MM.1S (cell line): ENCODE data around the gene POLD4.

ENCODE experiments used
- DNase-seq: peaks from one replicate; pipeline ENCODE4 v3.0.0-alpha.2; 2015
- H2AFZ ChIP-seq: fragments of 300-600 bp; sonication (generic); 2 replicates; pipeline ENCODE4 v1.6.0; 2016; ENCODE audit warnings: antibody characterized with exemption, low read length
- H3F3A ChIP-seq: fragments of 300-600 bp; sonication (generic); 2 replicates; pipeline ENCODE4 v1.6.1; 2016; ENCODE audit warnings: mild to moderate bottlenecking, antibody characterized with exemption, low read length, moderate library complexity, mixed read lengths; ENCODE audit not compliant: insufficient read depth
- H3K27ac ChIP-seq: fragments of 300-600 bp; sonication (generic); 2 replicates; pipeline ENCODE4 v1.5.1; 2016; ENCODE audit warnings: mild to moderate bottlenecking, low read length
- H3K27me3 ChIP-seq: fragments of 300-600 bp; sonication (generic); replicated peaks from 2 replicates; pipeline ENCODE4 v1.6.0; 2016; ENCODE audit warnings: low read length; ENCODE audit not compliant: insufficient read depth
- H3K36me3 ChIP-seq: fragments of 300-600 bp; sonication (generic); replicated peaks from 2 replicates; pipeline ENCODE4 v1.6.1; 2016; ENCODE audit warnings: mild to moderate bottlenecking, low read length, mixed read lengths; ENCODE audit not compliant: insufficient read depth
- H3K4me1 ChIP-seq: fragments of 300-600 bp; sonication (generic); 2 replicates; pipeline ENCODE4 v1.6.1; 2016; ENCODE audit warnings: low read length, mixed read lengths
- H3K4me2 ChIP-seq: fragments of 300-600 bp; sonication (generic); 2 replicates; pipeline ENCODE4 v1.6.0; 2016; ENCODE audit warnings: low read depth, low read length
- H3K4me3 ChIP-seq: fragments of 300-600 bp; sonication (generic); 2 replicates; pipeline ENCODE4 v1.5.1; 2016; ENCODE audit warnings: low read length, mixed read lengths
- H3K79me2 ChIP-seq: fragments of 300-600 bp; sonication (generic); 2 replicates; pipeline ENCODE4 v1.6.1; 2016; ENCODE audit warnings: mixed run types, low read length, mixed read lengths
- H3K9ac ChIP-seq: fragments of 300-600 bp; sonication (generic); 2 replicates; pipeline ENCODE4 v1.6.1; 2016; ENCODE audit warnings: low read length, mixed read lengths
- H3K9me2 ChIP-seq: fragments of 300-600 bp; sonication (generic); replicated peaks from 2 replicates; pipeline ENCODE4 v1.6.1; 2016; ENCODE audit warnings: mild to moderate bottlenecking, low read length, mixed read lengths; ENCODE audit not compliant: insufficient read depth
- H3K9me3 ChIP-seq: fragments of 300-600 bp; sonication (generic); replicated peaks from 2 replicates; pipeline ENCODE4 v1.6.1; 2016; ENCODE audit warnings: mild to moderate bottlenecking, low read length, mixed read lengths; ENCODE audit not compliant: insufficient read depth
- H4K20me1 ChIP-seq: fragments of 300-600 bp; sonication (generic); 2 replicates; pipeline ENCODE4 v1.6.1; 2016; ENCODE audit warnings: mild to moderate bottlenecking, low read length, moderate library complexity, mixed read lengths; ENCODE audit not compliant: insufficient read depth
- CTCF ChIP-seq: fragments of 300-600 bp; sonication (generic); IDR thresholded peaks from 2 replicates; pipeline ENCODE4 v1.5.1; 2016; ENCODE audit warnings: antibody characterized with exemption, low read length, mixed read lengths
- EZH2 ChIP-seq: fragments of 300-600 bp; sonication (generic); optimal IDR thresholded peaks from 2 replicates; pipeline ENCODE3; 2017; ENCODE audit warnings: low read depth, mild to moderate bottlenecking, antibody characterized with exemption, low read length, mixed read lengths
- EZH2phosphoT487 ChIP-seq: fragments of 300-600 bp; sonication (generic); IDR thresholded peaks from 2 replicates; pipeline ENCODE4 v1.6.1; 2018; ENCODE audit warnings: antibody characterized with exemption, low read length

The POLD4 gene

GRCh38 chr11:67314218-67314617 is 39.1 kb downstream of the POLD4 start:
- Histone ChIP-seq H3K27ac (no peak overlapping the region), H3K79me2 (no peaks in the 10 kb centered on the region), H2AFZ (no peak overlapping the region), H3K4me2 (no peak overlapping the region), H3K4me1 (0 out of 2 replicates have a peak, but pooled peaks cover 5% of the 10 kb centered on the region), H3K4me3 (no peak overlapping the region), H4K20me1 (no peaks in the 10 kb centered on the region), H3F3A (peaks cover 8% of the 10 kb centered on the region), H3K9me3 (no peaks in the 10 kb centered on the region), H3K9me2 (no peaks in the 10 kb centered on the region), H3K9ac (no peak overlapping the region), H3K36me3 (no peaks in the 10 kb centered on the region), H3K27me3 (no peaks in the 10 kb centered on the region)
- TF ChIP-seq EZH2phosphoT487 (no peak), EZH2 (no peak), CTCF (no peak)
- no peak for DNase-seq

- H3K4me2 ChIP-seq, result no peak overlapping the region
Measured at GRCh38 chr11:67313125-67313890, 40.0 kb downstream of the POLD4 start.

GRCh38 chr11:67312187-67313021 is 40.9 kb downstream of the POLD4 start:
- no peaks in the 10 kb centered on the region for H3K9me2 ChIP-seq
- H4K20me1 ChIP-seq, result no peaks in the 10 kb centered on the region
- H3F3A ChIP-seq, result peaks cover 6% of the 10 kb centered on the region
- H2AFZ ChIP-seq, result no peak overlapping the region
- H3K27ac ChIP-seq, result no peak overlapping the region
- no peaks in the 10 kb centered on the region for H3K9me3 ChIP-seq
- H3K4me1 ChIP-seq, result no peaks in the 10 kb centered on the region
- DNase-seq, result no peak
- no peak overlapping the region for H3K9ac ChIP-seq
- no peak overlapping the region for H3K4me3 ChIP-seq
- H3K27me3 ChIP-seq, result no peaks in the 10 kb centered on the region
- no peaks in the 10 kb centered on the region for H3K79me2 ChIP-seq
- no peak overlapping the region for H3K4me2 ChIP-seq
- TF ChIP-seq EZH2 (no peak), EZH2phosphoT487 (no peak), CTCF (no peak)
- H3K36me3 ChIP-seq, result no peaks in the 10 kb centered on the region

More at GRCh38 chr11:67313125-67313890, 40.0 kb downstream of the POLD4 start:
- no peak for DNase-seq
- Histone ChIP-seq H3K9ac (no peak overlapping the region), H3K36me3 (no peaks in the 10 kb centered on the region), H2AFZ (no peak overlapping the region), H3K9me2 (no peaks in the 10 kb centered on the region), H3F3A (peaks cover 8% of the 10 kb centered on the region), H4K20me1 (no peaks in the 10 kb centered on the region), H3K9me3 (no peaks in the 10 kb centered on the region), H3K4me1 (0 out of 2 replicates have a peak, but pooled peaks cover under 1% of the 10 kb centered on the region), H3K4me3 (no peak overlapping the region), H3K27me3 (no peaks in the 10 kb centered on the region), H3K79me2 (no peaks in the 10 kb centered on the region), H3K27ac (no peak overlapping the region)
- TF ChIP-seq EZH2, result no peak
- TF ChIP-seq EZH2phosphoT487, result no peak
- TF ChIP-seq CTCF, result no peak
